MCF 10A (cell line): ENCODE results near the gene PROK1. TPM values are rescaled to one million over a fixed set of nuclear protein-coding genes. Genes with fewer than 3 reads are reported as not detected.

ENCODE experiments used
- BruUV-seq: library from RNA; stranded (reverse); fragments of 400-500 nt; replicated peaks from 2 replicates; lab custom pipeline; 2021; lab: Mats Ljungman, UMichigan
- CTCF ChIA-PET: fragments of 300-600 bp; sonication (Branson Sonifier 250); formaldehyde crosslinking; extraction: SDS; loops from one replicate; lab custom pipeline; 2021; ENCODE audit warnings: antibody characterized with exemption, inconsistent platforms; lab: Yijun Ruan, JAX
- POLR2A ChIA-PET: fragments of 300-600, 350-650 bp; sonication (Branson Sonifier 250); formaldehyde crosslinking; extraction: SDS; loops from one replicate; lab custom pipeline; 2020; ENCODE audit warnings: antibody characterized with exemption, inconsistent platforms; lab: Yijun Ruan, JAX
- DNase-seq: peaks from one replicate; pipeline ENCODE4 v3.0.0-alpha.2; 2018; ENCODE audit not compliant: unreplicated experiment
- H3K27ac Mint-ChIP-seq: one replicate; pipeline ENCODE4 v1.8.0; 2022; ENCODE audit warnings: mild to moderate bottlenecking, low read depth, mixed read lengths; ENCODE audit not compliant: unreplicated experiment
- H3K27me3 Mint-ChIP-seq: one replicate; pipeline ENCODE4 v1.8.0; 2022; ENCODE audit warnings: mixed read lengths; ENCODE audit not compliant: insufficient read depth, unreplicated experiment
- H3K36me3 Mint-ChIP-seq: one replicate; pipeline ENCODE4 v1.8.0; 2022; ENCODE audit warnings: mild to moderate bottlenecking, moderate library complexity, mixed read lengths; ENCODE audit not compliant: insufficient read depth, unreplicated experiment
- H3K4me1 Mint-ChIP-seq: one replicate; pipeline ENCODE4 v1.8.0; 2022; ENCODE audit warnings: mixed read lengths; ENCODE audit not compliant: insufficient read depth, unreplicated experiment
- H3K4me3 Mint-ChIP-seq: one replicate; pipeline ENCODE4 v1.8.0; 2022; ENCODE audit warnings: mild to moderate bottlenecking, moderate library complexity, mixed read lengths; ENCODE audit not compliant: unreplicated experiment
- H3K9me3 Mint-ChIP-seq: one replicate; pipeline ENCODE4 v1.8.0; 2022; ENCODE audit warnings: mixed read lengths; ENCODE audit not compliant: unreplicated experiment
- intact Hi-C: fragments of 100-400 bp; cut with micrococcal nuclease; formaldehyde crosslinking; loops from 2 replicates; pipeline ENCODE4 v1.14.1; 2022
- total RNA-seq: library from RNA; stranded (reverse); gene quantifications from 2 replicates; pipeline ENCODE4 v1.2.3, GENCODE V29; 2022
- TF ChIP-seq, protein P1 (sequence below): fragments of 200-600 bp; IDR thresholded peaks from one replicate; pipeline ENCODE4 v1.8.0; 2022; ENCODE audit warnings: antibody characterized with exemption, mild to moderate bottlenecking; ENCODE audit not compliant: unreplicated experiment

Gene PROK1
- total RNA-seq, 1 experiment from 2014 or later = not detected

GRCh38 chr1:110493059-110493699, 42.2 kb downstream of the PROK1 start:
- no peaks in the 10 kb centered on the region for H3K9me3 Mint-ChIP-seq
- intact Hi-C loops = loop anchor here (10.0 kb wide), 1 partner anchor 438 kb away; no protein-coding TSS in a partner anchor
- H3K27me3 Mint-ChIP-seq = no peaks in the 10 kb centered on the region
- POLR2A ChIA-PET = no interaction called here
- CTCF ChIA-PET = interaction anchor here (0.7 to 8.8 kb wide), 5 partner anchors 11 to 284 kb away, joined by 3 to 273 read pairs (median 63); partner anchors contain the start of gene KCNC4
- no peak overlapping the region for H3K27ac Mint-ChIP-seq
- no peak overlapping the region for H3K4me3 Mint-ChIP-seq
- TF ChIP-seq, protein P1, sequence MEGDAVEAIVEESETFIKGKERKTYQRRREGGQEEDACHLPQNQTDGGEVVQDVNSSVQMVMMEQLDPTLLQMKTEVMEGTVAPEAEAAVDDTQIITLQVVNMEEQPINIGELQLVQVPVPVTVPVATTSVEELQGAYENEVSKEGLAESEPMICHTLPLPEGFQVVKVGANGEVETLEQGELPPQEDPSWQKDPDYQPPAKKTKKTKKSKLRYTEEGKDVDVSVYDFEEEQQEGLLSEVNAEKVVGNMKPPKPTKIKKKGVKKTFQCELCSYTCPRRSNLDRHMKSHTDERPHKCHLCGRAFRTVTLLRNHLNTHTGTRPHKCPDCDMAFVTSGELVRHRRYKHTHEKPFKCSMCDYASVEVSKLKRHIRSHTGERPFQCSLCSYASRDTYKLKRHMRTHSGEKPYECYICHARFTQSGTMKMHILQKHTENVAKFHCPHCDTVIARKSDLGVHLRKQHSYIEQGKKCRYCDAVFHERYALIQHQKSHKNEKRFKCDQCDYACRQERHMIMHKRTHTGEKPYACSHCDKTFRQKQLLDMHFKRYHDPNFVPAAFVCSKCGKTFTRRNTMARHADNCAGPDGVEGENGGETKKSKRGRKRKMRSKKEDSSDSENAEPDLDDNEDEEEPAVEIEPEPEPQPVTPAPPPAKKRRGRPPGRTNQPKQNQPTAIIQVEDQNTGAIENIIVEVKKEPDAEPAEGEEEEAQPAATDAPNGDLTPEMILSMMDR = no peak
- DNase-seq = no peak
- H3K36me3 Mint-ChIP-seq = no peaks in the 10 kb centered on the region
- H3K4me1 Mint-ChIP-seq = no peaks in the 10 kb centered on the region
- BruUV-seq = no TSS peak

DNA sequence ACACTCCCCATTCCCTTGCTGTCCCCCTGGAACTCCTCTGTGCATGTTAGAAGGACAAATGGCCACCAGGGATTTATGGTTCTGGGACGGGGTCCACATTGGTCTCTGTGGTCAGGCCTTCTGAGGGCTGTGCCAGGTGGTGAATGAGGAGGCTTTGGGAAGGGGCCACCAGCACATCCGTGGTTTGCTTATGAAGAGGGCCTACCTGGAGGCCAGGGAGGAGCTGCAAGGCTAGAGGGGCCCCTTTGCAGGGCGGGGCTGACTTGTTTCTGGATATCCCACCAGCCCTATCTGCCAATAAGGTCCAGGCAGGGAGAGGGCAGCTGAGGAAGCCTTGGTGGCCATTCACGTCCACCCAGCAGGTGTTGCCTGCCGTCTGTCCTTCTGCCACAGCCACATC, 43.1 kb downstream of the PROK1 start:
- Mint-ChIP-seq H3K9me3 (no peaks in the 10 kb centered on the region), H3K36me3 (no peaks in the 10 kb centered on the region), H3K4me1 (no peaks in the 10 kb centered on the region), H3K27me3 (no peaks in the 10 kb centered on the region), H3K4me3 (no peak overlapping the region), H3K27ac (no peak overlapping the region)
- intact Hi-C loops = loop anchor here (10.0 kb wide), 1 partner anchor 439 kb away; no protein-coding TSS in a partner anchor
- POLR2A ChIA-PET = no interaction called here
- CTCF ChIA-PET = interaction anchor here (0.6 to 8.8 kb wide), 6 partner anchors 12 to 1609 kb away, joined by 3 to 273 read pairs (median 34); partner anchors contain the start of gene KCNC4
- DNase-seq = no peak
- BruUV-seq = no TSS peak
- TF ChIP-seq, protein P1 = no peak

DNA sequence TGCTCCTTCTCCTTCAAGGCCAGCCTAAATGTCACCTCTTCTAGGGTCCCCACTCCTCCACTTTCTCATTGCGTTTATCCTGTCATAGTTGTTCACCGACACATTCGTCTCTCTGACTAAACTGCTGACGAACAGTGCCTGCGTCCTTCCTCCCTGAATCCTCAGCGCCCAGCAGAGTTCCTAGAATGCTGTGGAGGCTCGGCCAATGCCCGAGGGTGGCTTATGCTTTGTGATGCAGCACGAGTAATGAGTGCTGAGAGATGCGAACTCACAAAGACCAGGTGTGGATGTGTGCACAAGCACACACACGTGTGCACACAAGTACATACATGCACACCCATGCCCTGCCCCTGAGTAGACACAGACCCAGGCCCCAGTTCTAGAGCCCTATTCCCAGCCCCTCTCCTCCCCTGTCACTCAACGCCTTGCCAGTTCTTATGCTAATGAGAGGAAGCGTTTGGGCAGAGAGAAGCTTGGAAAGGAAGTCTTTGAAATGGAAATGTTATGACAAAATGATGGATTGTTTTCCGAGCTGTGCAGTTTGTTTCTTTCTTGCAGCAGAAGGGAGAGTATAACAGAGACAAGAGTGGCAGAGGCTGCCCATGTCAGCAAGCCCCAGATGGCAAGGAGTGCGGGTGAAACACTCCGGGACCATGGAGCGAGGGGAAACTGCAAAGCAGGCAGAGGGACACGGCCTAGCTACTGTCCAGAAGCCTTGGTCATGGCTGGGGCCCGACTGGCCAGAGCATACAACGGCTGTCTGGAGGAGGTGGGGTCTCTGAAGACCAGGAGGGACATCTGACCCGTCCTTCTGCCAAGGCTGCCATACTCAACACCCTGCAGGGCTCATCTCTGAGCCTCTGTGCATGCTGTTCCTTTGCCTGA, 43.8 kb downstream of the PROK1 start:
- TF ChIP-seq, protein P1 = no peak
- DNase-seq = no peak
- H3K36me3 Mint-ChIP-seq = no peaks in the 10 kb centered on the region
- H3K9me3 Mint-ChIP-seq = no peaks in the 10 kb centered on the region
- BruUV-seq = no TSS peak
- no peaks in the 10 kb centered on the region for H3K4me1 Mint-ChIP-seq
- H3K4me3 Mint-ChIP-seq = no peak overlapping the region
- ChIA-PET POLR2A (interaction anchor here (1.2 to 1.7 kb wide), 3 partner anchors 17 to 182 kb away, joined by 4 to 6 read pairs (median 5); no protein-coding TSS in a partner anchor), CTCF (interaction anchor here (0.5 to 8.8 kb wide), 40 partner anchors 12 to 1609 kb away, joined by 3 to 273 read pairs (median 10); partner anchors contain the start of genes KCNA10, KCNC4 and LAMTOR5)
- no peak overlapping the region for H3K27ac Mint-ChIP-seq
- no peaks in the 10 kb centered on the region for H3K27me3 Mint-ChIP-seq
- intact Hi-C loops = loop anchor here (5.0 to 10.0 kb wide), 2 partner anchors 157 to 440 kb away; partner anchors contain the start of gene RBM15
